A673 (cell line): ENCODE results near the gene KNDC1. TPM values are rescaled to one million over a fixed set of nuclear protein-coding genes. Genes with fewer than 3 reads are reported as not detected.

Source experiments
- BruUV-seq: library from RNA; stranded (reverse); fragments of 400-500 nt; replicated peaks from 2 replicates; lab custom pipeline; 2021; lab: Mats Ljungman, UMichigan
- CTCF ChIA-PET: fragments of 300-600 bp; sonication (Branson Sonifier 250); formaldehyde crosslinking; loops from one replicate; lab custom pipeline; 2022; ENCODE audit warnings: antibody characterized with exemption; lab: Charles Lee
- POLR2A ChIA-PET: fragments of 300-600 bp; sonication (Branson Sonifier 250); formaldehyde crosslinking; loops from one replicate; lab custom pipeline; 2022; ENCODE audit warnings: antibody characterized with exemption; ENCODE audit not compliant: low non-redundant PET; lab: Charles Lee
- DNase-seq: peaks from one replicate; pipeline ENCODE4 v3.0.0-alpha.2; 2015; ENCODE audit warnings: low spot score
- H3K27ac ChIP-seq: fragments of 200-600 bp; sonication (generic); 2 replicates; pipeline ENCODE4 v1.5.1; 2016; ENCODE audit warnings: mixed run types, low read depth, mild to moderate bottlenecking, mixed read lengths, antibody characterized with exemption, low read length; ENCODE audit not compliant: poor library complexity, severe bottlenecking
- H3K27me3 ChIP-seq: fragments of 200-600 bp; sonication (generic); replicated peaks from 2 replicates; pipeline ENCODE4 v1.6.1; 2017; ENCODE audit warnings: mixed run types, low read depth, mild to moderate bottlenecking, mixed read lengths, antibody characterized with exemption, low read length; ENCODE audit not compliant: insufficient read depth, poor library complexity
- H3K36me3 ChIP-seq: fragments of 200-600 bp; sonication (generic); 2 replicates; pipeline ENCODE4 v1.6.1; 2016; ENCODE audit warnings: mixed run types, mild to moderate bottlenecking, mixed read lengths, antibody characterized with exemption, low read length; ENCODE audit not compliant: insufficient read depth, poor library complexity, severe bottlenecking
- H3K4me1 ChIP-seq: fragments of 200-600 bp; sonication (generic); 2 replicates; pipeline ENCODE4 v1.6.1; 2017; ENCODE audit warnings: mixed run types, mild to moderate bottlenecking, mixed read lengths, antibody characterized with exemption, low read length; ENCODE audit not compliant: insufficient read depth, poor library complexity, severe bottlenecking
- H3K4me3 ChIP-seq: fragments of 200-600 bp; sonication (generic); 2 replicates; pipeline ENCODE4 v1.5.1; 2016; ENCODE audit warnings: low read depth, mixed run types, mild to moderate bottlenecking, mixed read lengths, low read length; ENCODE audit not compliant: poor library complexity, severe bottlenecking
- H3K9me3 ChIP-seq: fragments of 200-600 bp; sonication (generic); 2 replicates; pipeline ENCODE4 v1.6.1; 2016; ENCODE audit warnings: mixed run types, low read depth, mild to moderate bottlenecking, mixed read lengths, antibody characterized with exemption, low read length; ENCODE audit not compliant: poor library complexity, severe bottlenecking
- CTCF ChIP-seq: fragments of 300-800, 200-600 bp; sonication (generic); conservative IDR thresholded peaks from 2 replicates; pipeline ENCODE4 v1.5.1; 2017; ENCODE audit warnings: low read depth, mild to moderate bottlenecking, antibody characterized with exemption, low read length, moderate library complexity, mixed read lengths
- EZH2 ChIP-seq: fragments of 200-600 bp; sonication (generic); IDR thresholded peaks from 2 replicates; pipeline ENCODE4 v1.6.1; 2017; ENCODE audit warnings: borderline replicate concordance, low read depth, mild to moderate bottlenecking, mixed read lengths, antibody characterized with exemption, low read length; ENCODE audit not compliant: poor library complexity, severe bottlenecking
- intact Hi-C: fragments of 100-400 bp; cut with micrococcal nuclease; formaldehyde crosslinking; loops from one replicate; pipeline ENCODE4 v1.10.0; 2022; ENCODE audit not compliant: unreplicated experiment
- total RNA-seq: library from RNA; stranded (reverse); gene quantifications from 2 replicates; pipeline ENCODE4 v1.2.3, GENCODE V29; 2021

The KNDC1 gene
- total RNA-seq, 1 experiment from 2014 or later, result not detected

DNA sequence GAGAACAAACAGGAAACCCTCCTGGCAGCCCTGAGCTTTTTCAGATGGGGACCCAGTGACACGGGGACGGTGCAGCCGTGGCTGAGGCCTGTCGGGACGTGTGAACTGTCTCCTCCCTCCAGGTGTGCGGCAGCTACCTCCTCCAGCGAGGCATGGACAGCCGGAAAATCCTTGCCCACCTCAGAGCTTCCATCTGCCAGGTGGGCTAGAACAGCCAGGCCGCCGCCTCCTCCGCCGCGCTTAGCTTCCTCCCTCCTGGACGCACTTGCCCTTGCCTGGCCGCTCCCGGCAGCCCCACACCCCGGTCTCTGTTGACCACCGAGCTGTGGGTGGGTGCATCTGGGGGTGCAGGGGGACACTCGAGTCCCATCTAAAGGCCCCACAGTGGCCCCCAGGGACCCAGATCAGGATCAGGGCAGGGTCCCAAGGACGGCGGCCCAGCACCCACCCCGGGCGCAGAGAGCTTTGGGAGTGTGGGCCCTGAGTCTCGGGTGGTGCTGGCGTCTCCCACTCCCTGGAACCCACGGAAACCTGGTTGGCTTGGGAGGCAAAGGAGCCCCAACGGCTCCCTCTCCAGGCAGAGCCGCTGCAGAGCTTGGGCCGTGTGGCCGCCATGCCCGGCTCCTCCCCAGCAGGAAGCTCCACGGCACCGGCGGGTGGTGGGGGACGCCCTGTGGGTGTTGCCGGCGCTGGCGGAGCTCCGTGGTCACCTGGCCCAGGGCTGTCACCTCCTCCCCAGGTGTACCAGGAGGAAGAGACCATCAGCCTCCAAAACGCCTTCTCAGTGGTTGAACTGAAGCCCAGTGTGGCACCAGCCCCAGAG is 37.1 kb downstream of the KNDC1 start:
- ChIA-PET POLR2A (no interaction called here), CTCF (no interaction called here)
- H3K9me3 ChIP-seq, result no peaks in the 10 kb centered on the region
- peaks cover 31% of the 10 kb centered on the region for H3K27me3 ChIP-seq
- H3K36me3 ChIP-seq, result no peaks in the 10 kb centered on the region
- TF ChIP-seq EZH2 (no peak), CTCF (no peak)
- no peak overlapping the region for H3K4me3 ChIP-seq
- no peak for DNase-seq
- H3K27ac ChIP-seq, result no peak overlapping the region
- no TSS peak for BruUV-seq
- no peaks in the 10 kb centered on the region for H3K4me1 ChIP-seq
- intact Hi-C loops, result no loop called here

DNA sequence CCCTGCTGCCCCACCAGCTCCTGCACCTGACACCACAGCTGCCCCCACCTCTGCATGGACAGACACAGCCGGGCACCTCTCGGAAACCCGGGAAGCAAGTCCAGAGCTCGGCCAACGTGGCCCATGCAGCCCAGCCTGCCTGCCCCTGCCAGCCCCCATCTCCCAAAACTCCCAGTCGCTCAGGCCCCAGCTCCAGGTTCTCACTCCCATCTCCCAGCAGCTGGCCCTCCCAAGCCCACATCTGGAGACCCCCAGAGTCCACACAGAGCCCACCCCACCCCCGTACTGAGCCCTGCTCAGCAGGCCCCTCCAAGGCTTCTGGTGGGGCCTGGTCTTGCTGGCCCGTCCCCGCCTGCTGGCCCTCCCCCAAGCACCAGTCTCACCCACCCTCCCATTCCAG is 37.8 kb downstream of the KNDC1 start:
- DNase-seq, result no peak
- intact Hi-C loops, result no loop called here
- CTCF ChIA-PET, result no interaction called here
- H3K27me3 ChIP-seq, result peaks cover 31% of the 10 kb centered on the region
- no peaks in the 10 kb centered on the region for H3K9me3 ChIP-seq
- H3K36me3 ChIP-seq, result no peaks in the 10 kb centered on the region
- TF ChIP-seq EZH2, result no peak
- no peak for TF ChIP-seq CTCF
- no peak overlapping the region for H3K27ac ChIP-seq
- no TSS peak for BruUV-seq
- no peaks in the 10 kb centered on the region for H3K4me1 ChIP-seq
- H3K4me3 ChIP-seq, result no peak overlapping the region
- POLR2A ChIA-PET, result no interaction called here

DNA sequence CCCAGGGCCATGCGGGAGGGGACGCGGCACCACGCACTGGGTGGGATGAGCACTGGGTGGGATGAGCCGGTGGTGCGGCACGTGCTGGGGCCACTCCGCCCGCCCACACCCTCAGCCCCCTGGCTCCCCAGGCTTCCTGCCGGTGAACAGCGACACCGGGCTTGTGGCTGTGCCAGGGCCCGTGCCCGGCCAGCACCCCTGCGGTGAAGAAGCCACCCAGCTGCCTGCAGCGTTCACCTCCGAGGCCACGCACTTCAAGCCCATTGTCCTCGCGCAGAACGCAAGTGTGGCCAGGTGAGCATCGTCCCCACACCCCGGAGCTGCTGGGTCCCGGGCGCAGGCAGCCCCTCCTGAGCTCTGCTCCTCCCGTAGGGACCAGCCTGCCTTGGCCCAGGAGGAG is 38.2 kb downstream of the KNDC1 start:
- no peaks in the 10 kb centered on the region for H3K4me1 ChIP-seq
- no TSS peak for BruUV-seq
- DNase-seq, result no peak
- H3K36me3 ChIP-seq, result no peaks in the 10 kb centered on the region
- intact Hi-C loops, result no loop called here
- TF ChIP-seq CTCF, result no peak
- no peak for TF ChIP-seq EZH2
- no peak overlapping the region for H3K27ac ChIP-seq
- H3K27me3 ChIP-seq, result peaks cover 27% of the 10 kb centered on the region
- ChIA-PET POLR2A (no interaction called here), CTCF (no interaction called here)
- H3K4me3 ChIP-seq, result no peak overlapping the region
- no peaks in the 10 kb centered on the region for H3K9me3 ChIP-seq
